Stimulated activated CD4-positive, alpha-beta T cell treated with anti-CD3 and anti-CD28 coated beads, Interleukin-12 subunit alpha, Interleukin-12 subunit beta, amount 100 ng/mL, for 48 hours (primary cell): Measurements from ENCODE around the gene DCLRE1B.

Experiments
- DNase-seq, 3 donors: peaks; one replicate each; pipeline ENCODE4 v3.0.0-alpha.2; 2020; ENCODE audit warnings: low read depth in 2 of 3, low spot score in 1 of 3

DCLRE1B gene

DNA sequence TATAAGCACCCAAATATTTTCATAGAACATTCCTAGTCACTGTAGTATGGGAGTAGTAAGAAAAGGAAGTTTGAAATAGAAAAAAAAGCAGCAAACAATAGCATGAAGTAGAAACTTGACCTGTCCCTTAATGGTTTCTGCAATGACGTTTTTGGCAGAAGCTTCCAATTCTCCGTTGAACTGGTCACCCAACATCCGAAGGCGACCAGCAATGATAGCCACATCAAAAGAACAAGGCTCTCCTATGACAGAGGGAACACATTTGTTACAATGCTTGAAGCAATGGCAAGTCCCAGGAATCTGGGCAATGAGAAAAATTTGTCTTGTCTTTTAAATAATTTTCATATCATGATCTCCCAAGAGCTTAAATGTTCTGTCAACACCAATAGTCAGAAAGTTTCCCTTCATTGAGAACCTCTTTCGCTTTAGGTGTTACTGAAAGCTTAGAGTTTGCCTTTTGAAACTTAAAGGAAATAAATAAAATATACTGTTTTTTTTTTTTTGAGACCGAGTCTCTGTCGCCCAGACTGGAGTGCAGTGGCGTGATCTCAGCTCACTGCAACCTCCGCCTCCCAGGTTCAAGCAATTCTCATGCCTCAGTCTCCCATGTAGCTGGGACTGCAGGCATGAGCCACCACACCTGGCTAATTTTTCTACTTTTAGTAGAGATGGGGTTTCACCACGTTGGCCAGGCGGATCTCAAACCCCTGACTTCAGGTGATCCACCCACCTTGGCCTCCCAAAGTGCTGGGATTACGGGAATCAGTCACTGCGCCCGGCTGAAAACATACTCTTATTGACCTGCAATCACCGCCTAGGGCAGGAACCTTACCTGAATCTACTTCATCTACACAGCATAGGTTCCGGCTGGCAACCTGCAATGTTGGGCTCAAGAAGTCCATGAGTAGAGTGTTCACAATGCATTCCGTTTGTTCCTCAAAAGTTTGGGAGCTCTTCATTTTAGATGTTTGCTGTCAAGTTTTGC is 18.4 kb upstream of the DCLRE1B start:
- no peak for DNase-seq

DNA sequence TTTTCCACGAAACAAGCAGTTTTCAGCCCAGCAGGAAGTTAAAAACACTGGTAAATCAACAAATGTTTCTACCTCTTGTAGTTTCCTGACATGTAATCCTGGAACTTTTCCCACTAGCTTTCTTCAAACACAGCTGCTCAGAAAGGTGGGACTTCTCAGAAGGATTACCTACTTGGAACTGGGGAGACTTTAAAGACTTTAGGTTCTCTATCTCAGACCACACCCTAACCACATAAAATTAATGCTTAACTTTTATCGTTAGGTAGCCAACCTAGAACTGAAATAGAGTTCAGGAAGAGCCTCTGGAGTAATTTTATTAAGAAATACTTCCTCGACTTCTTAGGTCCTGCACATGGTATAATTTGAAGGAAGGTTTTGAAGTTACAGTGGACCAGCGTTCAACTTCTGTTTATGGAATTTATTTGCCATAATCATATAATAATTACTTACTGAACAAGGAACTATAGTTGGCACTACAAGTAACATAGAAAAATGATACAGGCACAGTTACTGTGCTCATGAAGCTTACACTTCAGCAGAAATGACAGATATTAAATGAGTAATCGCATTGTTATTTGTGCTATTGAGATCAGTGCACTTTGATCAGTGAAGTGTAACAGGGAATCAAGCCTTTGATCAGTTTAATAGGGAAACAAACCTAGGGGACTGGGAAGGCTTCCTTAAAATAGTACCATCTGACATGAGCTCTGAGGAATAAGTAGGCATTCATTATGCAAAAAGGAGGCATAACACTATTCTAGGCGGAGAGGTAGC is 17.5 kb upstream of the DCLRE1B start, which contains the start of gene BCL2L15:
BCL2L15 (minus strand) TSS at position 180 of the 774 bp plus-strand sequence. CDS start 206 bp downstream, outside the sequence.
- DNase-seq: no peak

- no peak for DNase-seq
These were observed 14.3 kb upstream of the DCLRE1B start for GRCh38 chr1:113890816-113891215.

DNA sequence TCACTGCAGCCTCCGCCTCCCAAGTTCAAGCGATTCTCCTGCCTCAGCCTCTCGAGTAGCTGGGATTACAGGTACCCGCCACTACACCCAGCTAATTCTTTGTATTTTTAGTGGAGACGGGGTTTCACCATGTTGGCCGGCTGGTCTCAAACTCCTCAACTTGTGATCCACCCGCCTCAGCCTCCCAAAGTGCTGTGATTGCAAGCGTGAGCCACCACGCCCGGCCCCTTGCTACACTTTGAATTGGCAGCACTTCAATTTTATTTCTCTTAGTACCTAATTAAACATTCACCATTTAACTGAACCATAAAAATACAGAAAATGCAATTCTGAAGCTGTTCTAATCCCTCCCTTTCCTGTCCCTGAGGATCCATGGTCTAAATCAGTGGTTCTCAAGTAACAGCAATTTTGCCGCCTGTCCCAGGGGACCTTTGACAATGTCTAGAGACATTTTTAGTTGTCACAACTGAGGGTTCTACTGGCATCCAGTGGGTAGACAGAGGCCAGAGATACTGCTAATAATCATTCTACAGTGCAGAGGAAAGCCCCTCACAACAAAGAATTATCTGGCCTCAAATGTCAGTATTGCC is 13.4 kb upstream of the DCLRE1B start:
- no peak for DNase-seq

GRCh38 chr1:113893267-113893666 is 11.9 kb upstream of the DCLRE1B start:
- no peak for DNase-seq

DNA sequence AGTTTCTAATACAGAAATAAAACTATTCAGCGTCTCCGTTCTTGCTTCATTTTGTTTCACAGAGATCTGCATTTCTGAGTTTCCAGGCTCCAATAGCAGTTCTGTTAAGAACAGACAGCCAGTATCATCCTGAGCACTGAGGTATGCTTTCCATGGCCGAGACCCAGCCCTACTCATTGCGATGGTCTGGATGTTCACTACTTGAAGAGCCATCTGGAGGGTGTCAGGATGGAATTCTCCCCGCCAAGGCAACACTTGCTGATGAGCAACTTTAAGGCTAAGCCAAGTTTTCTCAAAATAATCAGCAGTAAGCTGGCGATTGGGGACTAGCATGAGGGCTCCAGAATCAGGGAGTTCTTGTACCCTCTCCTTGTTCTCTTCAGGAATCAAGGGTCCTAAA is 10.0 kb upstream of the DCLRE1B start:
- no peak for DNase-seq

DNA sequence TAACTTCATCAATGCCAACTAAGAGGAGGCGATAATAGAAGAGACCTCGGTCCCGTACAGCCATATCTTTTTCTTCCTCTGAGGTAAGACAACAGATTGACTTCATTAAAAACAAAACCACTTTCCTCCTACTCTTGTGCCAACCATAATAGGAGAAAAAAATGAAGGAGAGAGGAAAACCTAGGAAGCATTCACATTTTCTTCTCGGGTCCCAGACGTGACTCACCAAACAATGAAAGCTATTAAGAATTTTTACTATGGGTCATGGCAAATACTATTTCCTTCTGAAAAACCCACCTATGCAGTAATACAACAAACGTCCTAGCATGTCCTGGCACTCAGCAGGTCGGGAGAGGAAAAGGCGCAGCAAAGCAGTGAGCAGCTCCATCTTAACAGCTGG is 9.2 kb upstream of the DCLRE1B start:
- DNase-seq: no peak

GRCh38 chr1:113898241-113898814 is 6.8 kb upstream of the DCLRE1B start:
- no peak for DNase-seq

GRCh38 chr1:113899111-113899510 is 6.0 kb upstream of the DCLRE1B start:
- no peak for DNase-seq

- DNase-seq: no peak
These were observed 3.9 kb upstream of the DCLRE1B start for GRCh38 chr1:113901191-113901590.

- DNase-seq: peak in 1 of 3 donors; percentile 20
These were observed 1.4 kb upstream of the DCLRE1B start for GRCh38 chr1:113903501-113904292.

DNA sequence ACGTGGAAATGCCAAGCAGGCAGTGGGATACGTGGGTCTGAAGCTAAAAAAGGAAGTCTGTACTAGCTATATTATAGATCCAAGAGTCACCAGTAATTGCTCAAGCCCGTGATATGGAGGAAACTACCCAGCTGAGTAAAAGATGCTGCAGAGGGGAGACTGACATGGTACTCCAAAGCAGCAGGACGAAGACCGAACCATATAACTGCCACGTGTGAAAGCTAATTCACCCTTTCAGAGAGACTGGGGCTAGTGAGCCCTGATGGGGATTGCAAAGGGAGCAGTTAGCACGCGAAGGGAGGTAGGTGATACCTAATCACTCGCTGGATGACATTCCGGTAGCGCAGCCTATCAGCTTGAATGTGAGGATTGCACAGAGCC is 843 bp upstream of the DCLRE1B start:
- DNase-seq: no peak

- peak in 2 of 3 donors; percentile 10 to 15 for DNase-seq
These were observed 322 bp downstream of the DCLRE1B start for GRCh38 chr1:113905435-113905861.

DNA sequence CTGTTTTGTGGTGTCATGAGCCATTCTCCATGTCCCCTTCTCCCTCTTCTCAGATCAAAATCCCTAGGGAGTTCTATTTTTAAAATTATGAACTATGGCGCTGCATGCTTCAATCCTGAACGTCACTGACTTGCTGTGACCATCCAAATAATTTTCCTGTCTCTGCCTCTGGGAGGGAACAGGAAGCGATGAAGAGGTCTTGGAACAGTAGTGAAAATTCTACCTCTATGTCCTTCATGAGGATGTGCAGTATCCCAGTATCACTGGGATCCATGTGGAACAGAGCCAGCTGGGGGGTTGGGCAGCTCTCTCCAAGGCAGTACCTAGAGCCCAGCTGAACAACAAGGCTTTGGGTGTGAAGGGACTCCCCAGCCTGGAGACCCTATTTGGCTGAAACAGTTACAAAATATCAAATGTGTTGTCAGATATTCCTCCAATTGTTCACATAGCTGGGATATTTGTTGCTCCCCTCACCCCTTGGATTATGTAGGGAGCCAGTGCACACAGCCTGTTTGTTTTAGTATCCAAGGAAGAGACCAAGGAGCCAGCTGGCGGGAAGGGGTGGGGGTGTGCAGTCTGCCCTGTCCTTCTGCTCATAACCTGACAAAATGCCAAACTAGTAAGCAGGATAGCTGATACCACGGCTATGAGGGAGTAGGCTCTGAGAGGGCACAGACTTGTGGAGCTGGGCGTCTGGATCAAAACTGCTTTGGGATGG is 7.6 kb downstream of the DCLRE1B start:
- DNase-seq: no peak

DNA sequence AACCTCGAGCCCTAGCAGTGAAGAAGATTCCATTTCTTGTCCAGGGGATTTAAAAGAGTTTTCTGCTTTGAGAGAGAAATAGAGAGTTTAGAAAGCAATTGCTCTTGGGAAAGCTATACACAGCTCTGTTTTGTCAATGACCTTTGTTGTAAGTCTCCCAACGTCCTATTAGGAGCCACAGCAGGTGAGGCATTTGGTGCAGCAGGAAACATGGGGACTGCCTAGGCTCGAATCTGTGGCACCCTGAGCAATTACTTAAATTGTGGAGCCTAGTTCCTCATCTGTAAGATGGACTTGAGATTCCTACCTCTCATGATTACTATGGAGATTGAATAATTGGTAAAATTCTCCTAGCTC is 8.2 kb downstream of the DCLRE1B start:
- no peak for DNase-seq

- DNase-seq: no peak
These were observed 8.9 kb downstream of the DCLRE1B start for GRCh38 chr1:113913887-113914664.

DNA sequence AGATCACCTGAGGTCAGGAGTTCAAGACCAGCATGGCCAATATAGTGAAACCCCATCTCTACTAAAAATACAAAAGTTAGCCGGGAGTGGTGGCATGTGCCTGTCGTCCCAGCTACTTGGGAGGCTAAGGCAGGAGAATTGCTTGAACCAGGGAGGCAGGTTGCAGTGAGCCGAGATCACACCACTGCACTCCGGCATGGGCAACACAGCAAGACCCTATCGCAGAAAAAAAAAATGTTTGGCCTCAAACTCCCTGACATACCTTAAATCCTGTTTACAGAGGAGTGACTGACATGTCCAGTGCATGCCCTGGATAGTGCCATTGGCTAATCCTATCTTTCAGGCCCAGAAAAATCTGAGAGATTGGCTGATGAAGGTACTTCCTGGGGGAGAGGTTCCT is 11.8 kb downstream of the DCLRE1B start:
- no peak for DNase-seq

- DNase-seq: no peak
These were observed 12.4 kb downstream of the DCLRE1B start for GRCh38 chr1:113917400-113918082.
